HG03108 (cell line): ENCODE measurements around the gene PDE4B.

ENCODE experiments used
- ATAC-seq: cut with Tn5 transposase; IDR thresholded peaks from one replicate; pipeline ENCODE4 v1.9.1; 2021; ENCODE audit warnings: moderate library complexity; ENCODE audit not compliant: unreplicated experiment

The PDE4B gene

GRCh38 chr1:65792669-65793358, at the start of gene PDE4B:
TSS of gene PDE4B (plus strand) at chr1:65792895.
- no peak for ATAC-seq

- no peak for ATAC-seq
Measured at GRCh38 chr1:65744731-65745130, 48.0 kb upstream of the PDE4B start.

GRCh38 chr1:65751961-65752360, 40.7 kb upstream of the PDE4B start:
- no peak for ATAC-seq

GRCh38 chr1:65756616-65757015, 36.1 kb upstream of the PDE4B start:
- no peak for ATAC-seq

DNA sequence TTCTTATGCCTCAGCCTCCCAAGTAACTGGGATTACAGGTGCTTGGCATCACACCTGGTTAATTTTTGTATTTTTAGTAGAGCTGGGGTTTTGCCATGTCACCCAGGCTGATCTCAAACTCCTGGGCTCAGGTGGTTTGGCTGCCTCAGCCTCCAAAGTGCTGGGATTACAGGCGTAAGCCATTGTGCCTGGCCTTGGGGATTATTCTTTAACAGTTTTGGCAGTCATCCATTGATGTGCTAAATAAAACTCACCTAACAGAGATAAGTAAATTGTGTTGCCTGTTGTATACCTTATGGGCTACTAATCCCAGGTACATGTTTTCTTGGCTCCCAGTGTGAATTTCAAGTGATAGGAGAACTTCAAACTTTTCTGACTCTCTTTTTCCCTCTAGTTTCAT, 35.2 kb upstream of the PDE4B start:
- no peak for ATAC-seq

GRCh38 chr1:65758128-65758527, 34.6 kb upstream of the PDE4B start:
- ATAC-seq, result no peak

GRCh38 chr1:65759516-65759915, 33.2 kb upstream of the PDE4B start:
- no peak for ATAC-seq

GRCh38 chr1:65762081-65762862, 30.4 kb upstream of the PDE4B start:
- ATAC-seq, result no peak

DNA sequence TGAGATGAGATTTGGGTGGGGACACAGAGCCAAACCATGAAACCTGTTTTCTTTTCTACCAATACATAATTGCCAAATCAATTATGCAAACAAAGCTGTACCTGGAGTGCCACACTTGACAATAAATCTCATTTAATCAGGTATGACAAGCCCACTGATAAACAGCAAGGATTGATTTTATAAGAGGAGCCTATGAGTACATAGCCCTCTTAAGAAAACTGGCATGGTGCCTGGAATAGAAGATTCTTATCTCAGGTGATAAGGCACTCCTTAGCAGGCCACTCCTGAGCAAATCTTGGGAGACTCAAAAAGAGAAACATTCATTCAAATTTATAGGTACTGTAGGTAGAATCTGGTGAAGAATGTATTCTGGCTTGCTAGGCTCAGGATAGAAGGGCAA, 28.6 kb upstream of the PDE4B start:
- ATAC-seq, result no peak

DNA sequence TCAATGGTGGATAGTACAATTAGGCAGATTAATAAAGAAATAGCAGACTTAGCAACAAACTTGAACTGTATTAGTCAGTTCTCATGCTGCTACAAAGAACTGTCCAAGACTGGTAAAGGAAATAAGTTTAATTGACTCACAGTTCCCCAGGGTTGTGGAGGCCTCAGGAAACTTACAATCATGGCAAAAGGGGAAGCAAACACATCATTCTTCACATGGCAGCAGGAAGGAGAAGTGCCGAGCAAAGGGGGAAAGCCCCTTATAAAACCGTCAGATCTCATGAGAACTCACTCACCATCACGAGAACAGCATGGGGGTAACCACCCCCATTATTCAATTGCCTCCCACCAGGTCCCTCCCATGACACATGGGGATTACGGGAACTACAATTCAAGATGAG, 27.1 kb upstream of the PDE4B start:
- ATAC-seq, result no peak

- ATAC-seq, result no peak
Measured at GRCh38 chr1:65769636-65770035, 23.1 kb upstream of the PDE4B start.

- no peak for ATAC-seq
Measured at GRCh38 chr1:65772607-65773006, 20.1 kb upstream of the PDE4B start.

DNA sequence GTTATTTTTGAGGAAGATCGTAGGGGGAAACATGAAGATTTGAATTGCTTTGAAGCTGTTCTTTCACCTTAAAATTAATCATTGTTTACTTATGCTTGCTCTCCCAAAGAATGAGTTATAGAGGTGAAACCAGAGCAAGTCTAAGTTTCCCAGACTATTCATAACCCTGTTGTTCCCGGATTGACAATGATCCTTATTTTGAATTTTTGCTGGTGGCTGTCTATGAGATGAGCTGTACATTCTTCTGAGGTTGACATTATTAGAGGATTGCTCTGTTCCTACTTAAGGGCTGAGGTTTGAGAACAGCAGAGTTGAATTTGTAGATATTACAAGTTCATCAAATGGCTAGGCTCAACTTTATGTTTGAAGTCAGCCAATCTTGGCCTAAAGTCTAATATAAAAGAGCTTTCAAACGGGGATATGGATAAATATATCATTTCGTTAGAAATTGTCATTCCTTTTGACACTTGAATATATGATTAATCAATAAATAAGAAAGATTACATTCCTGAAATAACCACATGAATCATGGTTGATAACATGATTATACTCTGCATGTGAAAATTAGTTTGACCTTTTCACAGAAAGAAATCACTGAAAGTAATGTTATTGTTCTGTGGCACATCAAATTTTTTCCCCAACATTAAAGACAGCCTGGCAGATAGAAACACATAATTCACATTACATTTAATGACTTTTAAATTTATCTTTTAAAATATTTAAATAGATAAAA, 19.1 kb upstream of the PDE4B start:
- no peak for ATAC-seq

DNA sequence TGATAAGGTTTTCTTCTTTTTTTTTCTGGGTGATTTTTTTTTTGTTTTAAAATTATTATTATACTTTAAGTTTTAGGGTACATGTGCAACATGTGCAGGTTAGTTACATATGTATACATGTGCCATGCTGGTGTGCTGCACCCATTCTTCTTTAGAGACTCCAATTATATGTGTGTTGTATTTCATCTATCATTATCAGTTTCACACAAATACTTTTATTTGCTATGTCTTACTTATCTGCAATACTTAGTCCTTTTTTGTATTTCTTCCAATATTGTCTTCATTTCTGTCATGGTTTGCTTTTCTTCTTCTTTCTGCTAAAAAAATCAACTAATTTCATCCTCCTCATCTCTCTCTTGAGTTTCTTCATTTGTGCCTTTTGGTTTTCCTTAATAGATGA, 3.9 kb upstream of the PDE4B start:
- no peak for ATAC-seq

DNA sequence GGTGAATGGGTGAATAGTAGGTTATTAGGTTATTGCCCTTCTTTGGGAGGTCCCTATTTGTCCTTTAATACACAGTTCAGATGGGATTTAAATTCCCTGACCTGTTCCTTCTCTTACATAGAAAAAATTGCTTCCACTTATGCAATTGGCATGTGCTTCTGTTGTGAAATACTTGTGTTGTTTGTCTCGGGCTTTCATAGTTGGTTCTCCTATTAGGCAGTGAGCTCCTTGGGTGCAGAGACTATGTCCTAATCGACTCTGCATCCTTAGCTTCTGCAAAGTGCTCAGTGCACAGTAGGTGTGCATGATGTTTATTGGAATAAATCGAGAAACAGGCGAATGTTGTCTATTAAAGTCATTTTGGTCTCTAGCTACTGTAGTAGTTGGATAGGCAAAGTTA, 1.3 kb upstream of the PDE4B start:
- ATAC-seq, result no peak

DNA sequence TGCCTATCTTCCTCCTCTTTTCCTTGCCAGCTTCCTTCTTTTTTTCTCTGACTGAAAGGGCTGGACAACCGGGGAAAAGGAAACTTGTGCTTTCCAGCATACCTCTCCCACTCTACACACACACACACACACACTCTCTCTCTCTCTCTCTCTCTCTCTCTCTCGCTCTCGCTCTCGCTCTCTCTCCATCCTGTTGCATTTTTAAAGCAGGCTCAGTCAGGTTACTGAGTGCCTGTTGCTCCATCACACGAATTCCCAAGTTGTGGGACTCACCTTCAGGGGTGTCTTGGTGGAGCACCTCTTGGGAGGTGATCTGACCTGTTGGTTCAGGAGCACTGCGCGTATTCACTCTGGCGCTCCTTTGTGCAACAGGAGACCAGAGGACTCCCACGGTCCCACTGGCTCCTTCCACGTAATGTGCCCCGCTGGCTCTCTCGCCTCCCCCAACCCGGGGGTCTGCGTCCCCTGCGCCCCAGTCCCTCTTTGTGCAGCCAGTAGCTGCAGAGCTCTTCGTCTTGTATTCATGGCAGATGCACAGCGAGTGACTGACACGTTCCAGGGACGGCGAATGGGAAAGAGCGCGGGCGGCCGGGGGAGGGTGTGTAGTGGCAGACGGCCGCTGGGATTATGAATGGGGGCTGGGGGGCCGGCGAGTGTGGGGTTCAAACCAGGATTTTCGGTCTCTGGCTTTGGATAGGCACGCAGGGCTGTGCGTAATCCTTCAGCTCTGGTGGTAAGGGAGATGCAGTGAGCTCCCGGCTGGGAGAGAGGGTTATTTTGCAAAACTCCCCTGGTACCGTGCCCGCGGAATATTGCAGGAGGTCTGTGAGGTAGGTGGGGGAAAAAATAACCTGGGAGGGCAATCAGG, 660 bp upstream of the PDE4B start:
- no peak for ATAC-seq

DNA sequence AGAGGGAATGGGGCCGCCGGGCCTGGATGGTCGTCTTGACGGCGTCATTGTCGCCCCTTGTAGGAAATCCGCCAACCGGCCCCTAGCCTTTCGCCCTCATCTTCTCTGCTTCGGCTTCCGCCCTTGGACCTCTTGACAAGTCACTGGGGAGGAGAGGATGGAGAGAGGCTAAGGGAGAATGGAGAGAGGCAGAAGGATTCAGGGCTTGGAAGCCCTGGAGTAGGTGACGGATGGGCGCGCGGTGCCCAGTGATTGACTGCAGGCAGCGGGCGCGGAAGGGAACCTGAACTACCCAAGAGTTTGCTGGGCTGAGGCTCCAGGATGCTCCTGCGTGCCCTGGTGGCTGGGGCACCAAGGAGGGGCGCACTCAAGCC, 651 bp downstream of the PDE4B start:
- ATAC-seq, result no peak

DNA sequence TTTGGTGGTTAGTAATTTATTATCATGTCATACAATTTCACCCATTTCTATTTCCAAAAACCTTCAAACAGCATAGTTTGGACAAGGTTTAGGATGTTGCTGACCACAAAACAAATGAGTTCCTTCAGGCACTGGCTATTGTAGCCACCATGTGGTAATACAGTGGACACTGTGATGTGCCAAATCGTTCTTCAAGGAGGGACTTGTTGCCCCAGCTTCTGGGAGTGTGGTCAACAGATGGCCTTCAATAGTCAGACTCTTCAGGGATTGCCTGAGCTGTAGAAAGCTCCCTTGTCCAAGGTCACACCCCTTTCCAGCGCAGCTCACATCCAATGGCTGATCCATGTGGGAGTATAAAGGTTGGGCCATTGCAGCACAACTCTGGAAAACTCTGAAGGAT, 2.6 kb downstream of the PDE4B start:
- ATAC-seq, result no peak

- no peak for ATAC-seq
Measured at GRCh38 chr1:65799601-65800000, 6.9 kb downstream of the PDE4B start.

- no peak for ATAC-seq
Measured at GRCh38 chr1:65804584-65804983, 11.9 kb downstream of the PDE4B start.

- ATAC-seq, result peak; percentile 99
Measured at GRCh38 chr1:65812065-65812464, 19.4 kb downstream of the PDE4B start.
